ENCODE data around the gene ACY1. TPM values are rescaled to one million over a fixed set of nuclear protein-coding genes. Genes with fewer than 3 reads are reported as not detected.

The ACY1 gene
- total and polyA plus RNA-seq, 2 of the 13 experiments (the other 11 are each of a cell fraction or from before 2014, with no cell fraction given), result 113 to 162 TPM

DNA sequence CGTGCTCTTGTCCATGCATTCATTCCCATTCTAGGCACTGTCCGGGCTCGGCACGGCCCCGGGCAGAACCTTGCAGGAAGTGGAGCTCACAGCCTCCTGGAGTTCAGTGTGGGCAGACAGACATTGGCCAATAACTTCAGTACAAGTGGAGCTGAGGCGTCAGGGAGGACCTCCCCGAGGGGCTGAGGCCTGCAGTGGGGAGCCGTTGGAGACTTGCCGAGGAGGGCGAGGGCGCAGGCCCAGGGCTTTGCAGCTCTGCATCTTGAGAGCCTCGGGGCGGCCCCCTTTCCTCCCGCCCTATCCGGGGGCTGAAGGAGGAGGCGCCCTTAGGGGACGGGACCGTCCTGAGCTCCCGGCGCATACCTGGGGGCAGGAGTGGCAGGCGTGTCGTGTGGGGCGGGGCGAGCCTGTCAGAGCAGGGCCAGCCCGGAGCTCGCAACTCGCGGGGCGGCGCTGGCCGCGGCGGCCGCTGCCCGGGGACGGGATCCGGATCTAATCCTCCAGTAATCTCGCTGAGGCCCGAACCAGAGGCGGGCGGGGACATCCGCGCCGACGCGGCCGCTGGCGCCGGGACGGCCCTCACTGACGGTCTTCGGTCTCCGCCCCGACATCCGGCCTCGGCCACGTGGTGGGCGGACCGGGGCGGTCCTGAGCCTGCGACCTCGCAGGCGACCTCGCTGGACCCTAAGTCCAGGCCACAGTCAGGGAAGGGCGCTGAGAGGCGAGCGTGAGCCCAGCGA is at the start of gene ACY1 (continued):
- TF ChIP-seq, protein P1, sequence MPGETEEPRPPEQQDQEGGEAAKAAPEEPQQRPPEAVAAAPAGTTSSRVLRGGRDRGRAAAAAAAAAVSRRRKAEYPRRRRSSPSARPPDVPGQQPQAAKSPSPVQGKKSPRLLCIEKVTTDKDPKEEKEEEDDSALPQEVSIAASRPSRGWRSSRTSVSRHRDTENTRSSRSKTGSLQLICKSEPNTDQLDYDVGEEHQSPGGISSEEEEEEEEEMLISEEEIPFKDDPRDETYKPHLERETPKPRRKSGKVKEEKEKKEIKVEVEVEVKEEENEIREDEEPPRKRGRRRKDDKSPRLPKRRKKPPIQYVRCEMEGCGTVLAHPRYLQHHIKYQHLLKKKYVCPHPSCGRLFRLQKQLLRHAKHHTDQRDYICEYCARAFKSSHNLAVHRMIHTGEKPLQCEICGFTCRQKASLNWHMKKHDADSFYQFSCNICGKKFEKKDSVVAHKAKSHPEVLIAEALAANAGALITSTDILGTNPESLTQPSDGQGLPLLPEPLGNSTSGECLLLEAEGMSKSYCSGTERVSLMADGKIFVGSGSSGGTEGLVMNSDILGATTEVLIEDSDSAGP (CRISPR knock-in tag; IDR thresholded peaks at IDR 0.05; ENCODE audit: borderline replicate concordance), result peak; percentile 90
- TF ChIP-seq FOXO1 (CRISPR knock-in tag; IDR thresholded peaks at IDR 0.05) (peak; percentile 68), TEAD2 (CRISPR knock-in tag; IDR thresholded peaks at IDR 0.05) (no peak), XBP1 (CRISPR knock-in tag; IDR thresholded peaks at IDR 0.05) (no peak), ZNF333 (CRISPR knock-in tag; IDR thresholded peaks at IDR 0.05; ENCODE audit: borderline replicate concordance) (peak; percentile 85; the same call in 1 of the 2 replicates), SMAD9 (CRISPR knock-in tag; IDR thresholded peaks at IDR 0.05) (0 out of 2 replicates have a peak, but pooled peaks have one; percentile 59), ZNF570 (CRISPR knock-in tag; IDR thresholded peaks at IDR 0.05; ENCODE audit: borderline replicate concordance) (no peak), PAF1 (CRISPR knock-in tag; IDR thresholded peaks at IDR 0.05) (no peak), ZSCAN22 (CRISPR knock-in tag; IDR thresholded peaks at IDR 0.05) (no peak), ZNF7 (CRISPR knock-in tag; IDR thresholded peaks at IDR 0.05) (no peak), TSC22D2 (CRISPR knock-in tag; IDR thresholded peaks at IDR 0.05; ENCODE audit: borderline replicate concordance) (no peak), RARA (CRISPR knock-in tag; IDR thresholded peaks at IDR 0.05) (peak; percentile 90), NFRKB (IDR thresholded peaks at IDR 0.05) (no peak), ZNF816 (CRISPR knock-in tag; IDR thresholded peaks at IDR 0.05; ENCODE audit: borderline replicate concordance) (peak; percentile 78; the same call in 1 of the 2 replicates), ZNF891 (CRISPR knock-in tag; IDR thresholded peaks at IDR 0.05) (peak; percentile 38; the same call in 1 of the 2 replicates), NONO (IDR thresholded peaks at IDR 0.05) (no peak), NONO (CRISPR knock-in tag; conservative IDR thresholded peaks at IDR 0.05) (peak; percentile 89)
- TF ChIP-seq, protein P2, sequence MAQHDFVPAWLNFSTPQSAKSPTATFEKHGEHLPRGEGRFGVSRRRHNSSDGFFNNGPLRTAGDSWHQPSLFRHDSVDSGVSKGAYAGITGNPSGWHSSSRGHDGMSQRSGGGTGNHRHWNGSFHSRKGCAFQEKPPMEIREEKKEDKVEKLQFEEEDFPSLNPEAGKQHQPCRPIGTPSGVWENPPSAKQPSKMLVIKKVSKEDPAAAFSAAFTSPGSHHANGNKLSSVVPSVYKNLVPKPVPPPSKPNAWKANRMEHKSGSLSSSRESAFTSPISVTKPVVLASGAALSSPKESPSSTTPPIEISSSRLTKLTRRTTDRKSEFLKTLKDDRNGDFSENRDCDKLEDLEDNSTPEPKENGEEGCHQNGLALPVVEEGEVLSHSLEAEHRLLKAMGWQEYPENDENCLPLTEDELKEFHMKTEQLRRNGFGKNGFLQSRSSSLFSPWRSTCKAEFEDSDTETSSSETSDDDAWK (CRISPR knock-in tag; IDR thresholded peaks at IDR 0.05), result no peak
- TF ChIP-seq, protein P3, sequence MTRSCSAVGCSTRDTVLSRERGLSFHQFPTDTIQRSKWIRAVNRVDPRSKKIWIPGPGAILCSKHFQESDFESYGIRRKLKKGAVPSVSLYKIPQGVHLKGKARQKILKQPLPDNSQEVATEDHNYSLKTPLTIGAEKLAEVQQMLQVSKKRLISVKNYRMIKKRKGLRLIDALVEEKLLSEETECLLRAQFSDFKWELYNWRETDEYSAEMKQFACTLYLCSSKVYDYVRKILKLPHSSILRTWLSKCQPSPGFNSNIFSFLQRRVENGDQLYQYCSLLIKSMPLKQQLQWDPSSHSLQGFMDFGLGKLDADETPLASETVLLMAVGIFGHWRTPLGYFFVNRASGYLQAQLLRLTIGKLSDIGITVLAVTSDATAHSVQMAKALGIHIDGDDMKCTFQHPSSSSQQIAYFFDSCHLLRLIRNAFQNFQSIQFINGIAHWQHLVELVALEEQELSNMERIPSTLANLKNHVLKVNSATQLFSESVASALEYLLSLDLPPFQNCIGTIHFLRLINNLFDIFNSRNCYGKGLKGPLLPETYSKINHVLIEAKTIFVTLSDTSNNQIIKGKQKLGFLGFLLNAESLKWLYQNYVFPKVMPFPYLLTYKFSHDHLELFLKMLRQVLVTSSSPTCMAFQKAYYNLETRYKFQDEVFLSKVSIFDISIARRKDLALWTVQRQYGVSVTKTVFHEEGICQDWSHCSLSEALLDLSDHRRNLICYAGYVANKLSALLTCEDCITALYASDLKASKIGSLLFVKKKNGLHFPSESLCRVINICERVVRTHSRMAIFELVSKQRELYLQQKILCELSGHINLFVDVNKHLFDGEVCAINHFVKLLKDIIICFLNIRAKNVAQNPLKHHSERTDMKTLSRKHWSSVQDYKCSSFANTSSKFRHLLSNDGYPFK (CRISPR knock-in tag; IDR thresholded peaks at IDR 0.05; ENCODE audit: borderline replicate concordance), result peak; percentile 70
- TF ChIP-seq, protein P4, sequence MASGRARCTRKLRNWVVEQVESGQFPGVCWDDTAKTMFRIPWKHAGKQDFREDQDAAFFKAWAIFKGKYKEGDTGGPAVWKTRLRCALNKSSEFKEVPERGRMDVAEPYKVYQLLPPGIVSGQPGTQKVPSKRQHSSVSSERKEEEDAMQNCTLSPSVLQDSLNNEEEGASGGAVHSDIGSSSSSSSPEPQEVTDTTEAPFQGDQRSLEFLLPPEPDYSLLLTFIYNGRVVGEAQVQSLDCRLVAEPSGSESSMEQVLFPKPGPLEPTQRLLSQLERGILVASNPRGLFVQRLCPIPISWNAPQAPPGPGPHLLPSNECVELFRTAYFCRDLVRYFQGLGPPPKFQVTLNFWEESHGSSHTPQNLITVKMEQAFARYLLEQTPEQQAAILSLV (CRISPR knock-in tag; IDR thresholded peaks at IDR 0.05; ENCODE audit: borderline replicate concordance), result no peak; the same call in none of the 2 replicates
- TF ChIP-seq, protein P5, sequence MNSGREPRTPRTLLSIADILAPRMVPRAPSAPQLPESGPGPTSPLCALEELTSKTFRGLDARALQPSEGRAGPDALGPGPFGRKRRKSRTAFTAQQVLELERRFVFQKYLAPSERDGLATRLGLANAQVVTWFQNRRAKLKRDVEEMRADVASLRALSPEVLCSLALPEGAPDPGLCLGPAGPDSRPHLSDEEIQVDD (CRISPR knock-in tag; IDR thresholded peaks at IDR 0.05; ENCODE audit: borderline replicate concordance), result peak; percentile 22; the same call in 1 of the 2 replicates
- TF ChIP-seq, protein P6, sequence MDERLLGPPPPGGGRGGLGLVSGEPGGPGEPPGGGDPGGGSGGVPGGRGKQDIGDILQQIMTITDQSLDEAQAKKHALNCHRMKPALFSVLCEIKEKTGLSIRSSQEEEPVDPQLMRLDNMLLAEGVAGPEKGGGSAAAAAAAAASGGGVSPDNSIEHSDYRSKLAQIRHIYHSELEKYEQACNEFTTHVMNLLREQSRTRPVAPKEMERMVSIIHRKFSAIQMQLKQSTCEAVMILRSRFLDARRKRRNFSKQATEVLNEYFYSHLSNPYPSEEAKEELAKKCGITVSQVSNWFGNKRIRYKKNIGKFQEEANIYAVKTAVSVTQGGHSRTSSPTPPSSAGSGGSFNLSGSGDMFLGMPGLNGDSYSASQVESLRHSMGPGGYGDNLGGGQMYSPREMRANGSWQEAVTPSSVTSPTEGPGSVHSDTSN (CRISPR knock-in tag; IDR thresholded peaks at IDR 0.05), result no peak

Measured in HepG2 (cell line).